Measurements from ENCODE around the gene DENND6B.
"Not testable (repeated sequence)": the region's sequence is repeated elsewhere in the genome, so short reads cannot be mapped to it uniquely, and the experiment has no call there.

Gene DENND6B

DNA sequence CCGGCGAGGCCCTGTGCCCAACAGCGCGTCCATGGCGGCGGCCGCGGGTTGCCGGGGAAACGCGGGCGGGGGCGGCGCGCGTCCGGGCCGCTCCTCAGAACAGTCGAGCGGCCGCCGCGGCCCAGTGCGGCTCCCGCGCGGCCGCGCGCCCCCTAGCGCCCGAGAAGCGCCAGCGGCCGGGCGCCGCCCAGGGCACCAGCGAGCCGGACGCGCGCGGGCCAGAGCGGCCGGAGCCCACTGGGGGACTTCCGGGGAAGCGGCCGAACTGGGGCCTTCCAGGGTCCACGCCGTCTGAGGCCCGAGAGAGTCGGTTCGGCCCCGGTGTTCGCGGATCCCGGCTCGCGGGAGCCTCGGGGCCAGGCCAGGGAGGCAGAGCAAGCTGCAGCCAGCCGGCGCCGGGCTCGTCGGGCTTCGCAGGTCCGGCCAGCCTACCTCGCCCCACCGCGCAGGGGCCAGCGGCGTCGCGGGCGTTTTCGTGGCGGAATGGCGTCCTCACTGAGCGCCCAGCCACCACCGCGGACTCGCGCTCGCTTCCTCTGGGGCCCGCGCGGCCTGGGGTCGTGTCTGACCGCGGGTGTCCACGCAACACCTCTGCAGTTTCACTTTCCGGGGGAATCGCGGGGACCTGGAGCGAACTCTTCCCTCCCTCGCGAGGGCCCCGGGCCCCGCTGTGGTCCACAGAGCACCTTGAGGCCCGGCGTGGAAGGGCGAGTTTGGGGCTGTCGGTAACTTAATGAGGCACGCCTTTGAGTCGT, at the start of gene DENND6B:
Gene DENND6B, minus strand, starts transcription at position 57 of the 755 bp plus-strand sequence. Its CDS starts 24 bp downstream, at position 33.
- DNase-seq (ENCODE audit: low read depth), result peak; percentile 37

DNA sequence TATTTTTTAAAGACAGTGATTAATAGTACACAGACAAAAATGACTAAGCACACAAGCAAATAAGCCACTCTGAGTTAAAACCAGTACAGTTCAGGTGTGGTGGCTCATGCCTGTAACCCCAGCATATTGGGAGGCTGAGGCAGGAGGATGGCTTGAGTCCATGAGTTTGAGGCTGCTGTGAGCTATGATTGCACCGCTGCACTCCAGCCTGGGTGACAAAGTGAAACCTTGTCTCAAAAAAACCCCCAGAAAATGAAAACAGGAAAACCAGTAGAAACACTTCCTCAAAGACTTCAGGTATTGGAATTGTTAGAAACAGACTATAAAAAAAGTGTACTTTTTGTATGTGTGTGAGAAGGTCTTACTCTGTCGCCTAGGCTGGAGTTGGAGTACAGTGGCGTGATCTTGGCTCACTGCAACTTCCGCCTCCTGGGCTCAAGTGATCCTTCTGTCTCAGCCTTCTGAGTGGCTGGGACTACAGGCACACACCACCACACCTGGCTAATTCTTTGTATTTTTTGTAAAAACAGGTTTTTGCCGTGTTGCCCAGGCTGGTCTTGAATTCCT, 49.4 kb upstream of the DENND6B start:
- DNase-seq (ENCODE audit: low read depth), result no peak

DNA sequence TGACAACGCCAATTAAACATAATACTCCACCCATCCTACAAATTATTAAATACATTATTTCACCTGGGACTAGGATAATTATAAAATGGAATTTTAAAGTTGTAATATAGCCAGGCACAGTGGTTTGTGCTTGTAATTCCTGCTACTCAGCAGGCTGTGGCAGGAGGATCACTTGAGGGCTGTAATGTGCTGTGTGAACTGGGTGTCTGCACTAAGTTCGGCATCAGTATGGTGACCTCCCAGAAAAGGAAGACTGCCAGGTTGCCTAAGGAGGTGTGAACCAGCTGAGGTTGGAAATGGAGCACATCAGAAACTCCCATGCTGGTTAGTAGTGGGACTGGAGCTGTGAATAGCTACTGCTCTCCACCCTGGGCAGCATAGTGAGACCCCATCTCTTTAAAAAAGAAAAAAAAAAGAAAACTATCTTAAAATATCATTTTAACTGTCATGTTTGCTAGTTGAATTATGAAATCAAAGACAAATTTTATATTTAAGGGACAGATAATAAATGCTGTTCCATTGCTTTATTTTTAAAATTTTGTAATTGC, 44.4 kb upstream of the DENND6B start:
- no peak for DNase-seq (ENCODE audit: low read depth)

DNA sequence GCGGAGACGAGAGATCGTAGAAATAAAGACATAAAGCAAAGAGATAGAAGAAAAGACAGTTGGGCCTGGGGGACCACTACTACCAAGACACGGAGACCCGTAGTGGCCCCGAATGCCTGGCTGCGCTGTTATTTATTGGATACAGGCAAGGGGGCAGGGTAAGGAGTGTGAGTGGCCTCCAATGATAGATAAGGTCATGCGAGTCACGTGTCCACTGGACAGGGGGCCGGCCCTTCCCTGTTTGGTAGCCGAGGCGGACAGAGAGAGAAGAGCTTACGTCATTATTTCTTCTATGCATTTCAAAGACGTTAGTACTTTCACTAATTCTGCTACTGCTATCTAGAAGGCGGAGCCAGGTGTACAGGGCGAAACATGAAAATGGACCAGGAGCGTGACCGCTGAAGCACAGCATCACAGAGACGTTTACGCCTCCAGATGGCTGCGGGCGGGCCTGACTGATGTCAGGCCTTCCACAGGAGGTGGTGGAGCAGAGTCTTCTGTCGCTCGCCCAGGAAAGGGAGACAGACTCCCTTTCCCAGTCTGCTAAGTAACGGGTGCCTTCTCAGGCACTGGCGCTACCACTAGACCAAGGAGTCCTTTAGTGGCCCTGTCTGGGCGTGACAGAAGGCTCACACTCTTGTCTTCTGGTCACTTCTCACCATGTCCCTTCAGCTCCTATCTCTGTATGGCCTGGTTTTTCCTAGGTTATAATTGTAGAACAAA, 41.1 kb upstream of the DENND6B start:
- no peak for DNase-seq (ENCODE audit: low read depth)

DNA sequence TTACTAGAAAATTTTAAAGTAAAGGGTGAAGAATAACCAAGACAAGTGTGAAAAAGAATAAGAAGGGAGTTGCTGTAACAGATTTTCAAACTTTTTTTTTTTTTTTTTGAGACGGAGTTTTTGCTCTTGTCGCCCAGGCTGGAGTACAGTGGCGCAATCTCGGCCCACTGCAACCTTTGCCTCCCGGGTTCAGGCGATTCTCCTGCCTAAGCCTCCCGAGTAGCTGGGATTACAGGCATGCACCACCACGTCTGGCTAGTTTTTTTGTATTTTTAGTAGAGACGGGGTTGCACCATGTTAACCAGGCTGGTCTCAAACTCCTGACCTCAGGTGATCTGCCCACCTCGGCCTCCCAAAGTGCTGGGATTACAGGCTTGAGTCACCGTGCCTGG, 37.0 kb upstream of the DENND6B start:
- DNase-seq (ENCODE audit: low read depth), result not testable (repeated sequence)

- no peak for DNase-seq (ENCODE audit: low read depth)
These were observed 36.5 kb upstream of the DENND6B start for GRCh38 chr22:50363166-50363802.

DNA sequence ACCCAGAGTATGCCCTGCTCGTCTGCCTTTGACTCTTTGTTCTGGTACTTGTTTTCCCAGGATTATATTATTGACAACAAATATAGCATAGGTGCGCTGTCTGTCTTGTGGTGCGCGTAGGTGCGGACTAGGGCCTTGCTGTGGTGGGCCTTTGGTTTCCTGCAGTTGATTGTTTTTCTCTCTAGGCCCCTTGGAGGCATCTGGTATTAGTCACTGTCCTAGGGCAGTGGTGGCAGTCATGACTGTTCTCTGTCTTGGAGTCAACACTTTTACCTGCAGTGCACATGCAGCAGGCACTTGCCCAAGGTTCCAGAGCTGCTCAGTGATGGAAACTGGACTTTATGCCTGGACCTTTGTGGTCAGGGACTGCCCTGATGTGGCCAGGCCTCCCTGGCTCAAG, 34.9 kb upstream of the DENND6B start:
- DNase-seq (ENCODE audit: low read depth), result no peak

DNA sequence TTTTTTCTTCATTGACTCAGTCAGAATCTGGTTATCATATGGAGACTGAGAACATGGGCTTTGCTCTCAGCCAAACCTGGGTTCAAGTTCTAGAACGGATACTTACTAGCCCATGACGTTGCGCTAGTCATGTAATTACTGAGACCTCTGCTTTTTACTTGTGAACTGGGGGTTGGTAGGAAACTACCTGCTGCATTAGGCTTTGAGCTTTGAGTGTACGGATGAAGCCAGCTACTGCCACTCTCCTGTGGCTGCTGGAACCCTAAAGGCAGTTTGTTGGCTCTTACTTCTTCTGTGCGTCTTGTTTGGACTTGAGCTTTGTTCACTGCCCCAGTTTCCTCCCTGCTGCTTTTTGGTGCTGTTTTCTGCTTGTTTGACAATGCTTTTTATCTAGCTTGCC, 34.4 kb upstream of the DENND6B start:
- DNase-seq (ENCODE audit: low read depth), result no peak

- no peak for DNase-seq (ENCODE audit: low read depth)
These were observed 33.8 kb upstream of the DENND6B start for GRCh38 chr22:50360578-50360977.

DNA sequence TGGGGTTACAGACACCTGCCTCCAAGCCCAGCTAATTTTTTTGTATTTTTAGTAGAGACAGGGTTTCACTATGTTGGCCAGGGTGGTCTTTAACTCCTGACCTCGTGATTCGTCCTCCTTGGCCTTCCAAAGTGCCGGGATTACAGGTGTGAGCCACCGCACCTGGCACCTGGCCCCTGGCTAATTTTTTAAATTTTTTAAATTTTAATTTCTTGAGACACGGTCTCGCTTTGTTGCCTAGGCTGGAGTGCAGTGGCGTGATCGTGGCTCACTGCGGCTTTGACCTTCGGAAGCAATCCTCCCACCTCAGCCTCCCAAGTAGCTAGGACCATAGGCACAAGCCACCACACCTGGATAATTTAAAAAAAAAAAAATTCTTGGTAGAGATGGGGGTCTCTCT, 30.9 kb upstream of the DENND6B start:
- no peak for DNase-seq (ENCODE audit: low read depth)

DNA sequence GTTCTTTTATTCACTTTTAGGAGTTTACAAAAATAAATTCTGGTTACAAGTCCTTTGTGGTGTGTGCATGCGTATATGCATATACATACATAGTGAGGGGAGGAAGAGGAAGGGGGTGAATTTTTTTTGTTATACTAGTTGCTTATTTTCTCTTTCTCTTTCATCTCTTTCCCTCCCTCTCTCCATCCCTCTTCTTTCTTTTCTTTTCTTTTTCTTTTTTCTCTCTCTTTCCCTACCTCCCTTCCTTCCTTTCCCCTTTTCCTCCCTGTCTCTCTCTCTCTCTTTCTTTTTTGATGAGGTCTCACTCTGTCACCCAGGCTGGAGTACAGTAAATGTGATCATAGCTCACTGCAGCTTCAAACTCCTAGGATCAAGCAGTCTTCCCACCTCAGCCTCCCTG, 30.4 kb upstream of the DENND6B start:
- DNase-seq (ENCODE audit: low read depth), result no peak

GRCh38 chr22:50356186-50356585, 29.4 kb upstream of the DENND6B start:
- no peak for DNase-seq (ENCODE audit: low read depth)

- no peak for DNase-seq (ENCODE audit: low read depth)
These were observed 21.2 kb upstream of the DENND6B start for GRCh38 chr22:50348058-50348457.

DNA sequence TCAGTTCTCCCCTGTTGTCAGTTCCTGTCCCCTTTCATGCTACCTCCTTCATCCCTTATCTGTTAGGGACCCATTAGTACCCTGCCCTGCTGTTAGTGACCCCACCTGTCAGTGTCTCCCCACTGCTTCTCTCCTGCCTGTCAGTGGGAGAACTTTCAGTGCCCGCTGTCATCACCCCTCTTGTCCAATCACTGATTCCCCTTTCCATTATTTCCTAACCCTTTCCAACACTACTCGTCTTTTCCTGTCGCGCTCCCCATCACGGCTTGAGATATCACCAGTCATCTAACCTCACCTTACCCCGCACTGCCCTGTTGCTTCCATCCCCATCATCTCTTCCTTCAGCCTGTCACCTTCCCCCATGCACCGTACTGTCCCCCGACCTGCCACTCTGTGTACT, 20.3 kb upstream of the DENND6B start:
- DNase-seq (ENCODE audit: low read depth), result no peak

DNA sequence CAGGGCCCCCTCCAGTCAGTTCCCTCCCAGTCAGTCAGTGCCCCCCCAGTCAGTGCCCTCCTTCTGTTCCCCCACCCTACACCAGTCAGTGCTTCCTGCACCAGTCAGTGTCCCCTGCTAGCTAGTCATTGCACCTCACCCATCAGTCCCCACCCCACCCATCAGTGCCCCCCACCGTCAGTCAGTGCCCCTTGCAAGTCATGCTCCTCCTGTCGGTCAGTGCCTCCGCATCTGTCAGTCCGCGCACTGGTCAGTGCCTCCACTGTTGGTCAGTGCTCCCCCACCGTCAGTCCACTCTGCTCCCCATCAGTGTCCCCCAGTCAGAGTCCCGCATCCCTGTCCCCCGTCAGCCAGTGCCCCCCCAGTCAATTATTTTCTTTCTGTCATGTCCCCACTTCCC, 19.7 kb upstream of the DENND6B start:
- DNase-seq (ENCODE audit: low read depth), result no peak

DNA sequence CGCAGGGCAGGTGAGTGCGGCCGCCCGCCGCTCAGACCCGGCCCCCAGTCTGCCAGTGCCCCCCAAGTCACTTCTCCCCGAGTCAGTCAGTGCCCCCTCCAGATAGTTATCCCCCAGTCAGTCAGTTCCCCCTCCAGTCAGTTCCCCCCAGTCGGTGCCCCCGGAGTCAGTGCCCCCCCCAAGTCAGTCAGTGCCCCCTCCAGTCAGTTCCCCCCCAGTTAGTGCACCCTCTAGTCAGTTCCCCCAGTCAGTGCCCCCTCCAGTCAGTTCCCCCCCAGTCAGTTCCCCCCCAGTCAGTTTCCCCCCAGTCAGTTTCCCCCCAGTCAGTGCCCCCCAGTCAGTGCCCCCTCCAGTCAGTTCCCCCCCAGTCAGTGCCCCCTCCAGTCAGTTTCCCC, 16.7 kb upstream of the DENND6B start:
- DNase-seq (ENCODE audit: low read depth), result no peak

DNA sequence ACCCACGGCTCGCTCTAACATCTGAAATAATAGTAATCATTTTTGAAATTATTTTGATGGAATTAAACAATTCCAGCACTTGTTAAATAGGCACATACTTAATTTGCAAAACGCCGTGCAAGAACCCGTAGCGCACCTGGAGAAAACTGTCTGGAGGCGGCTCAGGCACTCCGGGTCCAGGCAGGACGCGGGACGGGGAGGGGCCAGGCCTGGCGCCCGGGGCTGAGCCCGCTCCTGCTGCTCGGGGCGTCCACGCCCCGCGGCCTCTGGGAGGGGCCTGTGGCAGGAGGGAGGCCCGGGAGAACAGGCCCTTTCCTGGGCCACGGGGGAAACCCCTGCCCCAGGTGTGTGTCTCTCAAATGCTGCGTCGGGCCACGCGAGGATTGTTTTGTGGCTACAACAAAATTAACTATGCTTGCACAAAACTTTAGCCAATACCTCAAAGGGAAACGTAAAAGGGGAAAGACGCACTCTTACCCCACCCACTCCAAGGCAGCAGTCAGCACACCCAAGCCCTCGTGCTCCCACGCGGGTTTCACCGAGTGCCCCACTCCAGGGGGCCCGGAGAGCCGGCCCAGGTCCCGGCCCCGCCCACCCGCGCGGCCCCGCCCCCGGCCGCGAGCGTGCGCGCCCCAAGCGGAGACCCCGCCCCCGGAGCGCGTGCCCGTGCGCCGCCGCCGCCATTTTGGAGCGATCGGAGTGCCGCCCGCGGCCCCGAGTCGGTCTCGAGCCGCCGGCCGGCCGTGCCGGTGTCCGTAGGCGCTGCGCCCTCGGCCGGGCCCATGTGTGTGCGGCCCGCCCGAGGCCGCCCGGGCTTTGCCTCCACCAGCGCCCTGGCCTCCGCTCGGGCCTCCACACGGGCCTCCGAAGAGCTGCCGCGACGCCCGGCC, 16.1 kb upstream of the DENND6B start, which contains the start of gene PPP6R2:
Gene PPP6R2, plus strand, starts transcription at position 677 of the 890 bp plus-strand sequence. CDS start 50,582 bp downstream, outside the sequence.
- peak; percentile 88 for DNase-seq (ENCODE audit: low read depth)

- DNase-seq (ENCODE audit: low read depth), result peak; percentile 81
These were observed 15.3 kb upstream of the DENND6B start for GRCh38 chr22:50341977-50342650.

DNA sequence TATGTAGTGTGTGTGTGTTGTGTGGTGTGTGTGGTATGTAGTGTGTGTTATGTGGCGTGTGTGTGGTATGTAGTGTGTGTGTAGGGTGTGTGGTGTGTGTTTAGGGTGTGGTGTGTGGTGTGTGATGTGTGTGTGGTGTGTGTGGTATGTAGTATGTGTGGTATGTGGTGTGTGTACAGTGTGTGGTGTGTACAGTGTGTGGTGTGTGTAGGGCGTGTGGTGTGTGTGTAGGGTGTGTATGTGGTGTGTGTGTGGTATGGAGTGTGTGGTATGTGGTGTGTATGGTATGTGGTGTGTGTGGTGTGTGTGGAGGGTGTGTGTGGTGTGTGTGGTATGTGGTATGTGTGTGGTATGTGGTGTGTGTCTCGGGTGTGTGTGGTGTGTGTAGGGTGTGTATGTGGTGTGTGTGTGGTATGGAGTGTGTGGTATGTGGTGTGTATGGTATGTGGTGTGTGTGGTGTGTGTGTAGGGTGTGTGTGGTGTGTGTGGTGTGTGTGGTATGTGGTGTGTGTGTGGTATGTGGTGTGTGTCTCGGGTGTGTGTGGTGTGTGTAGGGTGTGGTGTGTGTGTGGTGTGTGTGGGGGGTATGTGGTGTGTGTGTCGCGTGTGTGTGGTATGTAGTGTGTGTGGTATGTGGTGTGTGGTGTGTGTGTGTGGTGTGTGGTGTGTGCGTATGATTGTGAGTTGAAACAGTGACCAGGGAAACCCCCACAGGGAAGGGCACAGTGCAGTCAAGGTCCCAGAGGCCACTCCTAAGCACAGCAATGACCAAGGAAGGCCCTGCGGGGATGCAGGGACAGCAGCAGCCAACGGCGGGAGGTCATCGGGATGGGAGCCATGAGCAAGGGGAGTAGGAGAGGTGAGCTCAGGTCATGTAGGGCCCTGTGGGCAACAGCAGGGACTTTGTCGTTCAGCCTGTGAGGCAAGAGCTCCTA, 13.4 kb upstream of the DENND6B start:
- DNase-seq (ENCODE audit: low read depth), result no peak

Data from stimulated activated CD4-positive, alpha-beta T cell treated with anti-CD3 and anti-CD28 coated beads, Interleukin-2, amount 100 ng/mL, for 4 hours (primary cell).